HepG2 (cell line): ENCODE results near the gene BPIFB6. TPM values are rescaled to one million over a fixed set of nuclear protein-coding genes. Genes with fewer than 3 reads are reported as not detected.

Experiments used
- GMEB2 ChIP-seq: IDR thresholded peaks from 2 replicates; pipeline ENCODE4 v1.6.1; 2016; ENCODE audit warnings: missing biosample characterization, missing genetic modification reagents, low read depth
- HIVEP1 ChIP-seq: sonication (generic); formaldehyde crosslinking; IDR thresholded peaks from 2 replicates; pipeline ENCODE4 v1.4.0; 2020; ENCODE audit warnings: mild to moderate bottlenecking, missing genetic modification reagents
- HNF4G ChIP-seq, 2 experiments: sonication (generic) in 1 of 2; formaldehyde crosslinking in 1 of 2; IDR thresholded peaks; 2 replicates each; pipeline versions ENCODE4 v1.4.0 to v1.6.1; 2011 to 2020; ENCODE audit warnings: borderline replicate concordance in 2 of 2, low read depth in 2 of 2, mild to moderate bottlenecking in 2 of 2, low read length in 1 of 2, missing genetic modification reagents in 1 of 2, moderate library complexity in 1 of 2
- HOMEZ ChIP-seq: IDR thresholded peaks from 2 replicates; pipeline ENCODE4 v1.6.1; 2016; ENCODE audit warnings: low read depth
- MBNL3 ChIP-seq: fragments of 250-450 bp; sonication (Bioruptor Pico); conservative IDR thresholded peaks from 2 replicates; pipeline ENCODE4 v1.8.0; 2022; ENCODE audit warnings: mild to moderate bottlenecking, inconsistent platforms
- NFE2L2 ChIP-seq: fragments of 150-350 bp; IDR thresholded peaks from 2 replicates; pipeline ENCODE4 v1.6.1; 2014; ENCODE audit warnings: low read length
- NFIB ChIP-seq: sonication (generic); formaldehyde crosslinking; IDR thresholded peaks from 2 replicates; pipeline ENCODE4 v1.9.0; 2021; ENCODE audit warnings: missing genetic modification reagents, mild to moderate bottlenecking, borderline replicate concordance
- SP140L ChIP-seq: sonication (generic); formaldehyde crosslinking; IDR thresholded peaks from 2 replicates; pipeline ENCODE4 v1.4.0; 2020; ENCODE audit warnings: missing genetic modification reagents, borderline replicate concordance
- ZFP36 ChIP-seq: fragments of 150-350 bp; IDR thresholded peaks from 2 replicates; pipeline ENCODE4 v1.6.1; 2018; ENCODE audit warnings: borderline replicate concordance, low read length, low read depth; ENCODE audit not compliant: partially characterized antibody
- ZGPAT ChIP-seq: IDR thresholded peaks from 2 replicates; pipeline ENCODE4 v1.6.1; 2016; ENCODE audit warnings: mild to moderate bottlenecking
- ZNF142 ChIP-seq: sonication (generic); formaldehyde crosslinking; IDR thresholded peaks from 2 replicates; pipeline ENCODE4 v1.4.0; 2020; ENCODE audit warnings: missing genetic modification reagents
- ZNF362 ChIP-seq: sonication (generic); formaldehyde crosslinking; IDR thresholded peaks from 2 replicates; pipeline ENCODE4 v1.4.0; 2020; ENCODE audit warnings: missing genetic modification reagents, mild to moderate bottlenecking, borderline replicate concordance
- polyA plus RNA-seq, 8 experiments: library from polyadenylated mRNA; depleted of rRNA in 3 of 8; stranded (reverse) in 7 of 8; unstranded in 1 of 8; fragments of >200 nt; fragmentation: Illumina TruSeq in 4 of 8; extraction: Trizol in 4 of 8; gene quantifications; 2 replicates each; pipeline versions ENCODE4 v1.2.1 to v1.2.3, GENCODE V29; 2011 to 2016; ENCODE audit warnings: low read depth in 4 of 8, missing spikeins in 1 of 8, mixed read lengths in 1 of 8; ENCODE audit not compliant: insufficient read depth in 1 of 8
- total RNA-seq, 5 experiments: library from RNA; depleted of rRNA; stranded (reverse); fragments of >200 nt; fragmentation: Illumina TruSeq; extraction: Trizol; gene quantifications; 2 replicates each; pipeline ENCODE4 v1.2.3, GENCODE V29; 2016; ENCODE audit warnings: low read depth in 1 of 5

BPIFB6 gene
- total and polyA plus RNA-seq, 2 of the 13 experiments (the other 11 are each of a cell fraction or from before 2014, with no cell fraction given), result 0.13 to 1.7 TPM

- no peak; the same call in 1 of the 2 replicates for TF ChIP-seq ZNF362 (CRISPR knock-in tag)
- TF ChIP-seq SP140L (CRISPR knock-in tag), result no peak
- TF ChIP-seq ZFP36, result no peak
- no peak for TF ChIP-seq GMEB2 (CRISPR knock-in tag)
- no peak for TF ChIP-seq HOMEZ (CRISPR knock-in tag)
- no peak for TF ChIP-seq NFIB
- no peak for TF ChIP-seq ZGPAT (CRISPR knock-in tag)
- no peak for TF ChIP-seq HNF4G (IDR thresholded peaks at IDR 0.05; ENCODE audit: borderline replicate concordance, low read depth, low read length)
- TF ChIP-seq HNF4G (CRISPR knock-in tag; IDR thresholded peaks at IDR 0.05; ENCODE audit: borderline replicate concordance, low read depth), result no peak
- TF ChIP-seq HIVEP1 (CRISPR knock-in tag), result 0 out of 2 replicates have a peak, but pooled peaks have one; percentile 5
- TF ChIP-seq NFE2L2, result no peak
- TF ChIP-seq ZNF142 (CRISPR knock-in tag), result no peak
- TF ChIP-seq MBNL3 (CRISPR knock-in tag), result no peak
Measured at GRCh38 chr20:33006776-33007375, 24.6 kb upstream of the BPIFB6 start (continued).
